Left kidney (tissue), 2 donors: Measurements from ENCODE around the gene TBC1D5. TPM values are rescaled to one million over a fixed set of nuclear protein-coding genes. Genes with fewer than 3 reads are reported as not detected.
"Not testable (repeated sequence)": the region's sequence is repeated elsewhere in the genome, so short reads cannot be mapped to it uniquely, and the experiment has no call there.

Experiments
- DNase-seq: peaks from one replicate; pipeline ENCODE4 v3.0.0-alpha.2; 2013
- polyA plus RNA-seq: library from polyadenylated mRNA; unstranded; fragments of 120-200 nt; gene quantifications from one replicate; pipeline ENCODE4 v1.2.1, GENCODE V29; 2013; ENCODE audit not compliant: insufficient read length

Gene TBC1D5
- polyA plus RNA-seq, 1 donor, result 52.2 TPM

DNA sequence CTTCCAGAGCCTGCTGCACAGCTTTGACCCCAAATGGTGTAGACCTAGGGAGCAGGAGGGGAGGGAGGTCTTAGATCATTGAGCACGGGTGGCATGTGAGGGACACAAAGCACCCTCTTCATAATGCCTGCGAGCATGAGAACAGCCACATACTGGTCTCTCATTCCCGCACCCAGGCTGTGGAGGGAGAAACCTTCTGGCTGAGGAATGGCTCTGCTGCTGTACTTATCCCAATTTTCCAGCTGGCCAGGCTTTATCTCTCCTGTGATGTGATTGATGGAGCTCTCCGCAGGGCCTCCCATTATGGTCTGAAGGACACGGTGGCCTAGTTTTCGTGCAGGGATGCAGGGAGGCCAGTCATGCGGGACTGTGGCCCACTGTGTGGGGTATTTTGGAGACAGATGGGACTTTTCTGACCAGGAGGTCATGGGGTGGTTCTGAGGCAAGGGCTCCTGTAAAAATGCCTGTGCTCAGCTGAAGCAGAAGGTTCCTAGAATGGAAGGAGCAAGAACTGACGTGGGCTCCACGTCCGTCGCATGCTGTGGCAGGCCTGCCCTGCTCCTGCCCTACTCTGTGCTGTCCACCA lies 606.2 kb downstream of the TBC1D5 start:
- DNase-seq, result peak; percentile 74

DNA sequence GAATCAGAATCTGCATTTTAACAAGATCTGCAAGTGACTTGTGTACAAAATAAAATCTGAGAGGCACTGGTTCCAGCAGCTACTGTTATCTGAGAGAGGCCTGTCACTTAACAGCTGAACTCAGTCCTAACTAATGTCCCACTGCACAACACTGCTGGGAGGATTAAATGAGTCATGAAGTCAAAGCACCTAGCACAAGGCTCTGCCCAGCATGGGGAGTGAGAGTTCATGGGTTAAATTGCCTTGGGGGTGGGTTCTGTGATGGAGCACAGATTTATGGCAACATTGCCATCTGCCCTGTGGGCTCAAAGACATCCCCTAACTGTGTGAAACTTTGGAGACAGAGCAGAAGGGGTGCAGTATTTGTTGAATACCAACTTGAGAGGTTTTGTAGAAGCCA lies 606.7 kb downstream of the TBC1D5 start:
- DNase-seq, result peak; percentile 30

- DNase-seq, result no peak
Observed at GRCh38 chr3:17133632-17134545, 608.5 kb downstream of the TBC1D5 start.

DNA sequence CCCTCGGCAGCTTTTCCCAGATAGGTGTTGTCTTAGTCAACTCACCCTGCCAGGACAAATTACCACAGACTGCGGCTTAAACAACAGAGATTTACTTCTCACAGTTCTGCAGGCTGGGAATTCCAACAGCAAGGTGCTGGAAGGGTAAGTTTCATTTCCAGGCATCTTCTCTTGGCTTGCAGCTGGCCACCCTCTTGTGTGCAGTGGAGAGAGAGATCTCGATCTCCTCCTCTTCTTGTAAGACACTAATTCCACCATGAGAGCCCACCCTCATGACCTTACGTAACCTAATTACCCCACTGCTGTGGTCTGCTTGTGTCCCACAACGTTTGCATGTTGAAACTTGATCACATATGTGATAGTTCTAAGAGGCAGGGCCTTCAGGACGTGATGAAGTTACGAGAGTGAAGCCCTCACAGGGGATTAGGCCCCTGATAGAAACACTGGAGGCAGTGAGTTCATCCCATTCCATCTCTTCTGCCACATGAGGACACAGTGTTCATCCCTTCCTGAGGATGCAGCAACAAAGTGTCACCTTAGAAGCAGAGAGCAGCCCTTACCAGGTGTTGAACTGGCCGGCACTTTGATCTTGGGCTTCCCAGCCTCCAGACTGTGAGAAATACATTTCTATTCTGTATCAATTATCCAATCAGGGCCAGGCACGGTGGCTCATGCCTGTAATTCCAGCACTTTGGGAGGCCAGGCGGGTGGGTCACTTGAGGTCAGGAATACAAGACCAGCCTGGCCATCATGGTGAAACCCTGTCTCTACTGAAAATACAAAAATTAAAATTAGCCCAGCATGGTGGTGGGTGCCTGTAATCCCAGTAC lies 609.9 kb downstream of the TBC1D5 start:
- DNase-seq, result no peak

- DNase-seq, result no peak
Observed at GRCh38 chr3:17130956-17131355, 611.5 kb downstream of the TBC1D5 start.

DNA sequence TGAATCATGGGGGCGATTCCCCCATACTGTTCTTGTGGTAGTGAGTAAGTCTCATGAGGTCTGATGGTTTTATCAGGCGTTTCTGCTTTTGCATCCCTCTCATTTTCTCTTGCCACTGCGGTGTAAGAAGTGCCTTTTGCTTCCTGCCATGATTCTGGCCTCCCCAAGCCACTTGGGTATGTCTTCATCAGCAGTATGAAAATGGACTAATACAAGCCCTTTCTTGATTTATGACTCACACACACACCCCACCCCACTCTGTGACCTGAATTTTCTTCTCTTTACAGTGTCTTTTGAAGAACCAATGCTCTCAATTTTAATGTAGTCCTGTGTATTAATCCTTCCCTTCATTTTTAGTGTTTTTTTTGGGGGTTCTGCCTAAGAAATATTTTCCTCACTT lies 612.9 kb downstream of the TBC1D5 start:
- DNase-seq, result no peak

GRCh38 chr3:17128671-17129070 lies 613.8 kb downstream of the TBC1D5 start:
- DNase-seq, result not testable (repeated sequence)

DNA sequence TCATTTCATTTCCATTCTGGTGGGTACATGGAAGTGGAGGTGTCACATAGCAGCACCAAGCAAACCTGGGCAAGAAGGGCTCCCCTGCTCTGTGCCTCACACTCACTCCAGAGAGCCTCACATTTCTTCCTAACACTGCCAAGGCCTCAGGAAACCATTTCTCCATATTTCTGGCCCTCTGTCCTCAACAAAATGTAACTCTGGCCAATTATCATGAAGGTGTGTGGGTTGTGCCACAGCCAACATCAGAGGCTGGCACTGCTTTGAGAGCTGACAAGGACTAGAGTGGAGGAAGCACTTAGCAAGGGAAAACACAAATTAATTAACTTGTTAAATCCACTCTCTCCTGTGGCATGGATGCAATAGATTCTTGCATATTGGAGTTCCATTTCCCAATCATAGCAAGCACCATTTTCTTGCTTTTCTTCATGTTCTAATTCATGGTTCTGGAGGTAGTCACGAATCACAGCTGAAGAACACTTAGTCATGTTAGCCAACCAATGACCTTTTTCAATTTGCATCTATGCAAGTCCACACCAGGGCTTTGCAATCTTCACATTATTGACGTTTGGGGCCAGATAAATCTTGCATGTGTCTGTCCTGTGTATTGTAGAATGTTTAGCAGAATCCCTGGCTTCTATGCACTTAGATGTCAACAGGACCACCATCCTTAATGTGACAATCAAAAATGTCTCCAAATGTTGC lies 616.5 kb downstream of the TBC1D5 start:
- DNase-seq, result no peak

- DNase-seq, result no peak
Observed at GRCh38 chr3:17122758-17123157, 619.7 kb downstream of the TBC1D5 start.

DNA sequence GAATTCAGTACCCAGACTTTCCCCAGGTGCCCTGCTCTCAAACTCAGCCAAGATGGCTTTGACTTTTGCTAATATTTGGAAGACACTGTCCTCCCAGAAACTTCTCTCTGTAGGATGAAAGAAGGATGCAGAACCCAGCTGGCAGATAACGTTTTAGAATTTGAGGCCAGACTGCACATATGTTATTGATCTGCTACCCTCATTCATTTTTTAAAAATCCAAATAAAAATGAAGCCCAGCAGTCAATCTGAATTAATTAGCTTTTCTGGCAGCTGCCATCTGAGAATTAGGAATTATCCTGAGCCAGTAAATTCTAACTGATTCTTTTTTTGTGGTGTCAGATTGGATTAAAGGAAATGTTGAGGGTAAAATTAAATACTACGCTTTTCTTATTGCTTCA lies 621.1 kb downstream of the TBC1D5 start:
- DNase-seq, result no peak

GRCh38 chr3:17120115-17120514 lies 622.3 kb downstream of the TBC1D5 start:
- no peak for DNase-seq

DNA sequence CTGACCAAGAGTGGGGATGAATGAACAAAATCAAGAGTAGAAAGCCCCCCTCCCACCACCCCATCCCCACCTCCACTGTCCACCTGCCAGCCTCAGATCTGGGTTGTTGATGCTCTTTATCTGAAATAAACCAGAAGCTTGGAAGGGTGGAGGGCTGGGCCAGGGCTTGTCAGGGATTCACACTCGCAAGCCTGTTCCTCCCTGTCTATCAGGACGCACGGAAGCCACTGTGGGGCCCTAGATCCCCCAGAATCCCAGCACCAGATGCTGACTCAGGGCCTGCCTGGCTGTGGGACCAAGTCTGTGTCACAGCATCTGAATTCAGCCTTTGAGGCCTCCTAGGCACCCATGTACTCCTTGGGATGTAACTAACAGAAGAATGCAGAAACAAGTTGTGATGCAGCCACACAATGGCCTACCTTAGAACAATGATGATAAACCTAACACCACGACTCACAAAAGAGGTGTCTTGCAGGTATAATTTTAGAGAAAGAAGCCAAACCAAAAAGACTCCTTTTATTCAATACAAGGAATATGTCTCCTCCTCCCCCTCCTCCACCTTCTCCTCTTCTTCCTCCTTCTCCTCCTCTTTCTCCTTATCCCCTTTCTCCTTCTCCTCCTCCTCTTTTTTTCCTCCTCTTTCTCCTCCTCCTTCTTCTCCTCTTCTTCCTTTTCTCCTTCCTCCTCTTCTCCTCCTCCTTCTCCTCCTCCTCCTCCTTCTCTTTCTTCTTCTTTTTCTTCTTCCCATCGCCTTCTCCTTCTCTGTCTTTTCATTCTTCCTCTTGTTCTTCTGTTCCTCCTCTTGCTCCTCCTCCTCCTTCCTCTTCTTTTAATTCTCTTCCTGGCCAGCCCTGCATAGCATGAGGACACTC lies 623.0 kb downstream of the TBC1D5 start:
- DNase-seq, result no peak

DNA sequence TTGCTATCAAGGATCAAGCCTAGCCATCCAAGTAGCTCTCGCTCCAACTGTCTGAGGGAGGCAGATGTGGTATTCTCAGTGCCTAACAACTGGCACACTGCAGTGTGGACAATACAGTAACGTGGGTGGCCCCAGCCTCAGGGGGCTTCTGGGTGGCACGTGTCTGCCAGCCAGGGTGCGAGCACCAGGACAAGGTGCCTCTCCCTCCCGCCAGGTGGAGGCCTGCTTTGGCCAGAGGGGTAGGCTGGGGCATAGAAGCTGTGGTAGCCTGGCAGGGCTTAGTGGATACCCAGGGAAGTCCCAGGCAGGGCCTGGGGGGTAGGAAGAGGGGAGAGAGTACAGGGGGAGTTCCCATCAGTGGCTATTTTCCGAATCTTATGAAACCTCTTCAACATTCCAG lies 623.7 kb downstream of the TBC1D5 start:
- DNase-seq, result no peak

DNA sequence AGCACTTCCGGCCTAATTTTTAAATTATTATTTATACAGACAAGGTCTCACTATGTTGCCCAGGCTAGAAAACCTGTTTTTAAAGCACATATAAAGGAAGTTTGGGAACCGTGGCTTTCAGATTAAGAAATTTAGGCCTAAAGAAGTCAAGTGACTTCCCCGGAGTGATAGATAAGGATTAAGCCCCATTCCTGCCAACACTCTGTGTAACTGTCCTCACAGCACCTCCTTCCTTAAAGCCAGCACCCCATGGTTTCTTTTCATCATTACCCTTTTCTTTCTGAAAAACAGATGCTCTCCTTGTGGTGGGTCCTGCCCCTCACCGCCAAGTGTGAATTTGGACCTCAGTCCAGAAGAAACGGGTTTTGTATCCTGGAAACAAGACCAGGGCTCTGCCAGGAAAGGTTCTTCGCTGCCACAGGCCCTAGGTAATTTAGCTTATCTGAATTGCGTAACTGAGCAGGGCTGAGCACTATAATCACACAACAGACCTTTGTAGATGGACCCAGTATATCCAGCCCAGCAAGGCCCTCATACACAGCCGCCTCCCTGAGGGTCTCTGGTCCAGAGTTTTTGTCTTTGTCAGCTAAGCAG lies 626.3 kb downstream of the TBC1D5 start:
- DNase-seq, result no peak

GRCh38 chr3:17115186-17115585 lies 627.2 kb downstream of the TBC1D5 start:
- no peak for DNase-seq

- DNase-seq, result no peak
Observed at GRCh38 chr3:17111586-17111985, 630.8 kb downstream of the TBC1D5 start.

DNA sequence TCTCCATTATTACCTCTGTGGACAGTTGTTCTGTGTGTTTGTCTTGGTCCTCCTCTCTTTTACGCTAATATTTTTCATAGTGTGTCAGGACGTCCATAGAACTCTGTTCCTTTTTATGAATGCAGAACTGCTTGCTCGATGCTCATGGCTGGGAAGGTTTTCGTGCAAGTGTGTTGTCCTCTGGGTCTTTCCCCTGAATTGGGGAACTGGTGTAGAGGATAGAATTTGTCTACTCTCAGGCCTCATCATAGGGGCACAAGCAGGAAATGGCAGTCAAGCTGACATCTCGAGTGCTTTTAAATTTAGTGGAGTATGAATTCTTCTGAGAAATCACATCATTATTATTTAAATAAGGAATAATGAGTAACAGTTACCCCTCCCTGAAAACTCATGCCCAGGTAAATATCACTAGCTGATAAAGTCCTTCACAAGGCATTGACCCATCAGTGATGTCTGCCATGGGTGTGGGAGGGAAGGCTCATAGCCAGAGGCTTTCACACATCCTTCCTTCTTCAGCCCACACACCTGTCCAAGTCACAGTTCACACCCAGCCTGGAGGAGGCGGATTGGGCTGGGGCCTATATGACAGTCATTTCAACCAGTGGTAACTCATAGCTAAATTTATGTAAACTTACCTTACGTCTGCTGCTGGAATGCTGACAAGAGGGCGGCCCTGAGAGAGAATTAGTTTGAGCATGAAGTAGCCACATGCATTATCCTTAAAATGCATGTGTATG lies 631.6 kb downstream of the TBC1D5 start:
- no peak for DNase-seq
